ENCODE data around the gene STX10. TPM values are rescaled to one million over a fixed set of nuclear protein-coding genes. Genes with fewer than 3 reads are reported as not detected.
"Not testable (repeated sequence)": the region's sequence is repeated elsewhere in the genome, so short reads cannot be mapped to it uniquely, and the experiment has no call there.

The STX10 gene
- polyA plus RNA-seq, 4 donors = 55.8 to 71.7 (median 57.1) TPM

DNA sequence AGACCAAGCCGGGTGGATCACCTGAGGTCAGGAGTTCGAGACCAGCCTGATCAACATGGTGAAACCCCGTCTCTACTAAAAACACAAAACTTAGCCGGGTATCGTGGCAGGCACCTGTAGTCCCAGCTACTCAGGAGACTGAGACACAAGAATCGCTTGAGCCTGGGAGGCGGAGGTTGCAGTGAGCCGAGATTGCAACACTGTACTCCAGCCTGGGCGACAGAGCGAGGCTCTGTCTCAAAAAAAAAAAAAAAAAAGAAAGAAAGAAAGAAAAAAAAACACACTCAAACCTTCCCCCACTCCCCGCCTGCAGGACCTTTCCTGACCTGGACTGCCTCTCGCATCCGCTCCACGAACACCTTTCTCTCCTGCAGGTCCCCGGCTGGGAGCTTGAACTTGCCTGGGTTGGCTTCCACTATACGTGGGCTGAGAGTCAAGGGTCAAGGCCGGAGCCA, 975 bp downstream of the STX10 start:
- not testable (repeated sequence) for DNase-seq (ENCODE audit: low read depth in 4 of 4, low spot score in 3 of 4)

DNA sequence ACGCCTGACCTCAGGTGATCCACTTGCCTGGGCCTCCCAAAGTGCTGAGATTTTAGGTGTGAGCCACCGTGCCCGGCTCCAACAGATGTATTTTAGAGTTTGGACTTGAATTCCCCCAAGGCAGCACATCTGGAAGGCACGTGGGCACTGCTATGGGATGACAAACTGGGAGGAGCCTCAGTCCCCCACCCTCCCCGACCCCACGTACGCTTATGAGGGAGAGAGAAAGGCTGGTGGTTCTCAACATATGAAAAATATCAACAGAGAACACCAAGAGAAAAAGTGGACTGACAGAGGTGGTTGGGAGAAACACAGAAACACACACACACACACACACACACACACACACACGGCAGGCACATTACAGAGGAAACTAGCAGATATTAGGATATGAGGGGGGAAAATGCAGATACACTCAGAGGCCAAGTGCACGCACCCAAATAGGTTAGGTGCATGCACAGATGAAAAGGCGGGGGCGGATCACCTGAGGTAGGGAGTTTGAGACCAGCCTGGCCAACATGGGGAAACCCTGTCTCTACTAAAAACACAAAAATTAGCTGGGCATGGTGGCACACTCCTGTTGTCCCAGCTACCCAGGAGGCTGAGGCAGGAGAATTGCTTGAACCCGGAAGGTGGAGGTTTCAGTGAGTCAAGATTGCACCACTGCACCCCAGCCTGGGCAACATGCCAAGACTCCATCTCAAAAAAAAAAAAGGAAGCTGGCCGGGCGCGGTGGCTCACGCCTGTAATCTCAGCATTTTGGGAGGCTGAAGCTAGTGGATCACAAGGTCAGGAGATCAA, 3.2 kb downstream of the STX10 start:
- no peak for DNase-seq (ENCODE audit: low read depth in 4 of 4, low spot score in 3 of 4)

DNA sequence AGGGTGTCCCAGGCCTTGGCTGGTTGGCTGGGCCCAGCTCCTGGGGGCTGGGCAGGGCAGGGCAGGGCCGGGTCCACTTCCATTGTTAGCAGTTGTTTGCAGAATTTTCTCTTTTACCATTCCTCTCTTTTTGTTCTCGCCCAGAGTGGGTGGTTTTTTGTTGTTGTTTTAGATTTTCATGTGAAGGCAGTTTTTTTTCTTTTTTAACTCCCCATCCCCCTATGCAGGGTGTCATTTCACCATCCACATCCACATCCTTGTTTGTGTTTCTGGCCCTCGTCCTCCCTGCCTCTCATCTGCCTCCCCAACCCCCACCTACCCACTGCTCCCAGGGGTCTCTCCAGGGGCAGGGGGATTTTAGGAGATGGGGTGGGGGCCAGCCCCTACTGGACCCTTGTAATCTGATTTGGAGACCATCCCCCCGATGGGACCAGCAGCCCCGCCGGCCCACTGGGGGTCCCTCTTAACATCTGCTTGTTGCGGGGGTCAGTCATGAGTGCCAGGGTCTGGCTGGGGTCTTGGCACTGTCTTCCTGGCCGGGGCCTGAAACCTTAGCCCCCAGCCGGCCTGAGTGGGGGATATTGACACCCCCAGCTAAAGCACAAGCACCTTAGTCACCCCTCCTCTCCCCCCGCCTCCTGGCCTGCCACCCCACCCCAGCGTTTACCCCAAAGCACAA, 10.4 kb downstream of the STX10 start:
- no peak for DNase-seq (ENCODE audit: low read depth in 4 of 4, low spot score in 3 of 4)

DNA sequence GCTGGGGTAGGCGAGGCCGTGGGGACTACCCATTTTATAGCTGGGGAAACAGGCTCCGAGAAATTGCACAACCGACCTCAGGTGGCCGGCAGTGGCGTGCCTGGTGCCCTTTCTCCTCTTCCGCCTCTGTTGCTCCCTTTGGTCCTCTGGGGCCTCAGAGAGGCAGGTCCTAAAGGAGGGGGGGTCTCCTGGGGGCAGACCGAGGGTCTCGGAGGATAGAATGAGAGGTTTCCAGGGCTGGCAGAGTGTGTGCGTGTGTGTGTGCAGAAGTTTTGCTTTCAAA, 11.3 kb downstream of the STX10 start:
- DNase-seq (ENCODE audit: low read depth in 4 of 4, low spot score in 3 of 4) = no peak

DNA sequence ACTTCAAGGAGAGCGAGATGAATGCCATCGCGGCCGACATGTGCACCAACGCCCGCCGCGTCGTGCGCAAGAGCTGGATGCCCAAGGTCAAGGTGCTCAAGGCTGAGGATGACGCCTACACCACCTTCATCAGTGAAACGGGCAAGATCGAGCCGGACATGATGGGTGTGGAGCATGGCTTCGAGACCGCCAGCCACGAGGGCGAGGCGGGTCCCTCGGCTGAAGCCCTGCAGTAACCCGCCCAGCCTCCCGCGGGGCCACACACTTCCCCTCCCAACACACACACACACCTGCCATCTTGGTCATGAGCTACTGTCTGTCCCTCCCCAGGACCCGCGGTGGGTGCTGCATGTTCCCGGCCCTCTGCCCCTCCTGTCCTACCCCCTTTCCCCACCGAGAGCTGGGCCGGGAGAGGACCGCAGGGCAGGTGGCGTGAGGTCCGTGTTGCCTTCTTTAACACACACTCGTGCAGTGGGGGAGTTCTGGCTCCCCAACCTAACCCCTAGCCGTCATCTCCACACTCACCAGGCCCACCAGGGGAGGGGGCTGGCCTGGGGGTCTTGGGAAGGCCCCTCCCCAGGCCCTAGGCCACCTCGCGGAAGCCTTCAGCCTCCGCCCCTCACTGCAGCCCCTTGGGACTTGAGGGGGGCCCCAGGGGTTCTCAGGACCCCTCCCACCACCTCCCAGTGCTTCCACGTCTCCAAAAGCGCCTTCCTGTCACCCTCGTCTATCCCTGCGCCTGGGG, 11.8 kb downstream of the STX10 start:
- no peak for DNase-seq (ENCODE audit: low read depth in 4 of 4, low spot score in 3 of 4)

DNA sequence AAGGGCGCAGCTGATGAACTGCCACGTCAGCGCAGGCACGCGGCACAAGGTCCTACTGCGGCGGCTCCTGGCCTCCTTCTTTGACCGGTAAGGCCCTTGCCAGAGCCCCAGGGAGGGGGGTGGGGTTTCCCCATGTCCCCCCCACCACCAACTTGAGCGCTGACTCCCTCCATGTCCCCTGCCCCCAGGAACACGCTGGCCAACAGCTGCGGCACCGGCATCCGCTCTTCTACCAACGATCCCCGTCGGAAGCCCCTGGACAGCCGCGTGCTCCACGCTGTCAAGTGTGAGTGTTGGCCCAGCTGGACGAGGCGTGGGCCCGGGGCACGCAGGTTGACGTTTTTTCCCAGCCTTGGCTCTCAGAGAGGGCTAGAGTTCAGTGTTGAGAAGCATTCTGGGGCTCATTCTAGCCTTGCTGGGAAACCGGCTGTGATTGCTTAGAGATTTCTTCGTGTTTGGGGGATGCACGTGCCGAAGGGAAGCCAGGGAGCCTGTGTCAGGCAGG, 12.8 kb downstream of the STX10 start:
- no peak for DNase-seq (ENCODE audit: low read depth in 4 of 4, low spot score in 3 of 4)

DNA sequence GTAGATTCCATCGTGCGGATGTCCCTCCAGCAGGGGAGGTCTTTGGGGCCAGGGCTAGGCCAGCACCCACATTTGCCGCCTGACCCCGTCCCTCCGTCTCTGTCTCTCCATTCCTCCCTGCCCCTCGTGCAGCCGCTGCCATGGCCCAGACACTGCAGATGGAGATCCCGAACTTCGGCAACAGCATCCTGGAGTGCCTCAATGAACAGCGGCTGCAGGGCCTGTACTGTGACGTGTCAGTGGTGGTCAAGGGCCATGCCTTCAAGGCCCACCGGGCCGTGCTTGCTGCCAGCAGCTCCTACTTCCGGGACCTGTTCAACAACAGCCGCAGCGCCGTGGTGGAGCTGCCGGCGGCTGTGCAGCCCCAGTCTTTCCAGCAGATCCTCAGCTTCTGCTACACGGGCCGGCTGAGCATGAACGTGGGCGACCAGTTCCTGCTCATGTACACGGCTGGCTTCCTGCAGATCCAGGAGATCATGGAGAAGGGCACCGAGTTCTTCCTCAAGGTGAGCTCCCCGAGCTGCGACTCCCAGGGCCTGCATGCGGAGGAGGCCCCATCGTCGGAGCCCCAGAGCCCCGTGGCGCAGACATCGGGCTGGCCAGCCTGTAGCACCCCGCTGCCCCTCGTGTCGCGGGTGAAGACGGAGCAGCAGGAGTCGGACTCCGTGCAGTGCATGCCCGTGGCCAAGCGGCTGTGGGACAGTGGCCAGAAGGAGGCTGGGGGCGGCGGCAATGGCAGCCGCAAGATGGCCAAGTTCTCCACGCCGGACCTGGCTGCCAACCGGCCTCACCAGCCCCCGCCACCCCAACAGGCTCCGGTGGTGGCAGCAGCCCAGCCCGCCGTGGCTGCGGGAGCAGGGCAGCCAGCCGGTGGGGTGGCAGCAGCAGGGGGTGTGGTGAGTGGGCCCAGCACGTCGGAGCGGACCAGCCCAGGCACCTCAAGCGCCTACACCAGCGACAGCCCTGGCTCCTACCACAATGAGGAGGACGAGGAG, 14.8 kb downstream of the STX10 start:
- DNase-seq (ENCODE audit: low read depth in 4 of 4, low spot score in 3 of 4) = no peak

DNA sequence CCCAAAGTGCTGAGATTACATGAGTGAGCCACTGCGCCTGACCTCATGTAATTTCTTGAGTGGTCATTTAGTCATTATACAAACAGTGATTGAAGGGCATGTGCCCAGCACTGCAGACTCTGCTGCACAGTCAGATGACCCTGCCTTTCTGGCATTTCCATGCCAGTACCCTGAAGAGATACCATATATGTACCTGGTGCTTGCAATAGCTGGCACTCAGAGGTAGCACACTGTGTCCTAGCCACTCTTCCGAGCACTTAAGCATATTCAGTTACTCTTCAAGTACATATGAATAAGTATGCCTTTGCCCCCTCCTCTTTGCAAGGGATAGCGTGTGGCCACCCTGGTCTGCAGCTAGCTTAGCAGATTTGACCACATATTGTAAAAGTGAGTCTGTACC, 15.5 kb downstream of the STX10 start:
- DNase-seq (ENCODE audit: low read depth in 4 of 4, low spot score in 3 of 4) = no peak

DNA sequence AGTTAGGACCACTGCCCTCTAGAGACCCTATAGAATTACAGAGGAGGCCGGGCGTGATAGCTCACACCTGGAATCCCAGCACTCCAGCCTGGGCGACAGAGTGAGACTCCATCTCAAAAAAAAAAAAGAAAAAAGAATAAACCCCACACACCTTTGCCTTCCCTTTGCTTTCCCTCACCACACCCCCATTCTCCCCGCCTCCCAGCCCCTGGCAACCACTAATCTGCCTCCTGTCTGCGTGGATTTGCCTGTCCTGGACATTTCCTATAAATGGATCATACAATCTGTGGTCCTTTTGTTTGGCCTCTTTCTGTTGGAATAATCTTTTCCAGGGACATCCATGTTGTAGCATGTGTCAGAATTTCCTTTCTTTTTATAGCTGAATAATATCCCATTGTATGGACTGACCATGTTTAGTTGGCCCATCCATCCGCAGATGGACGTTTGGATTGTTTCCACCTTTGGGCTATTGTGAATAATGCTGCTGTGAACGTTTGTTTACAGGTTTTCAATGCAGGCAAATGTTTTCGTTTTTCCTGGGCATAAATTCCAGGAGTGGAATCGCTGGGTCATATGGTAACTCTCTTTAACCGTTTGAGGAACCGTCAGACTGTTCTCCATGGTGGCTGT, 16.8 kb downstream of the STX10 start:
- no peak for DNase-seq (ENCODE audit: low read depth in 4 of 4, low spot score in 3 of 4)

DNA sequence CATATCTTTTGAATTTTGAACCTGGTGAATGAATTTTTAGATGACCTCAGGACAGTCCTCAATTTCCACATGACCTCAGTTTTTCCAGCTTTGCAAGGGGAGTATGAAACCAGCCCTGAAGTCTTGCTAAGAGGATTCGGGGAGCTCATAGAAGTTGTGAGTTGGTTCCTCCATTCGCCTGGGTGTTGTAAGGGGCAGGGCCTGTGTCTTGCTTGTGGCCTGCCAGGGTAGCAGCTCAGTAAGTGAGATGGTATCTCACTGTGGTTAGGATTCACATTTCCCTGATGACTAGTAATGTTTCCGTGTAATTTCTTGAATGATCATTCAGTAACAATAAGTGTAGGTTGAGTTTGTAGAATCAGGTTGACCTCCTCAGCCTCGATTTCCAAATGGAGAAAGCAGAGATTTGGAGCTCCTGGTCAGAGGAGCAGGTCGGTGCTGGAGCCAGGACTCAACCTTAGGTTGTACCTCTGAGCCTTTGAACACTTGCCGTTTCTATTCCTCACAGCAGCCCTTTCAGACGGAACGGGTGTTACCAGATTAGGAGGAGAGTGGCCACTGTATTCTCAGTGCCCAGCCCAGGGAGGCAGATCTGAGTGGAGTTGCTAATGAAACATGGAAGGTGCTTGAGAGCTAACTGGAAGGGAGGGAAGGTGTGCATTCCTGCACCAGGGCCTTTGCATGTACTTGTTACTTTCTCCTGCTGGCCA, 17.5 kb downstream of the STX10 start:
- no peak for DNase-seq (ENCODE audit: low read depth in 4 of 4, low spot score in 3 of 4)

DNA sequence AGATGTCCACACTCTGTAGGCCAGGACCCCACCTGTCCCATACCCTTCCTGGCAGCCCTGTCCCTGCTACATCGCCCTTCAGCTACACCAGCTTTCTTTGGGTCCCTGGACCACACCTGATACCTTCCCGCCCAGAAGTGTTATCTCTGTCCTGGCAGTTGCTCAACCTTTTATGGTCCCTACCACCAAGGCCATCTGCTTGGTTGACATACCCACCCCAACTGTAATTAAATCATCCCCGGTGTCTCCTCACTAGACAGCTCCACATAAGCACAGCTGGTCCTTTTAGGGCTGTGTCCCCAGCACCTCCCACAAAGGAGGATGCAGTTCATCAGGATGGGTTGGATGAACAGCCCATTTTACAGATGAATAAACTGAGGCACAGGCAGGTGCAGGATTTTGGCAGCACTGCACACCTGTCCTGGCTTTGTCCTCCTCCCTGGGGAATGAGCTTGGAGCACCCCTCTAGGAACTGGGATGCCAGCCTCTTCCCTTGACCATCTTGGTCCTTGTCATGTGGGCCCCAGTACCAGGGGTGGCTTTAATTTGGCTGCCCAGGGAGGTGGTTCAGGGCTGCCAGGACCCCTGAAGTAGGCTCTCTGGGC, 19.2 kb downstream of the STX10 start:
- no peak for DNase-seq (ENCODE audit: low read depth in 4 of 4, low spot score in 3 of 4)

DNA sequence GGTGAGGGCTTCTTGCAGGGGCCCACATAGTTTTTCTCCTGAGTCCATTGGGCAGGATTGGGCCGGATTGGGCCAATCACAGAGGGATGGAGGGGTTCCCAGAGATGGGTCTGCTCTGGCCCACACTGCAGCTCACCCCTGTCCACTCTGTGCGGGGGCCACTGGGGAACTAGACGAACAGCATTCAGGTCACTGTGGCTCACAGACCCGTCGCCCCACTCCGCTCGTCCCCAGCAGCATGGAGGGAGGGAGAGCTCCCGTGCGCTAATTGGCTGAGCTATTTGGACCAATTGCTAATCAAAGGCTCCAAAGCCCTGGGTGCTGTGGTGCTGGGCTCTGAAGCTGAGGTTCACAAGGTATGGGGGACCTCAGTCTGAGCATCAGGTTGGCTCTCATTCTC, 20.8 kb downstream of the STX10 start:
- no peak for DNase-seq (ENCODE audit: low read depth in 4 of 4, low spot score in 3 of 4)

DNA sequence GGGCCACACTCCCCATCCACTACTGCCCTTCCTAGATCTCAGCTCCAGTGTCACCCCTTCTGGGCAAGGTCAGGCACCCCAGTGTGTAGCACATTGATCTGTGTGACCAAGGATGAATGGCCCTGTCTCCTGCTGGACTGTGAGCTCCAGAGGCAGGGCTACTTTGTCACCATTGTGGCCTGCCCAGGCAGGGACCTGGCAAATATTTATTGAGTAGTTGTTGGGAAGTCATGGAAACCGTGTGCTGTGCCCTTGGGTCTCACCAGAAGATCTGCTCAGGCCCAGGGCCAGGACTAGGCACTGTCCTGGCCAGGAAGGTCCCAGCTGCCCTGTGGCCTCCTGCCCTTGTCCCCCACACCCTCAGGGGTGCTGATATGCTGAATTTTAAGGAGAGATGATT, 21.6 kb downstream of the STX10 start:
- no peak for DNase-seq (ENCODE audit: low read depth in 4 of 4, low spot score in 3 of 4)

DNA sequence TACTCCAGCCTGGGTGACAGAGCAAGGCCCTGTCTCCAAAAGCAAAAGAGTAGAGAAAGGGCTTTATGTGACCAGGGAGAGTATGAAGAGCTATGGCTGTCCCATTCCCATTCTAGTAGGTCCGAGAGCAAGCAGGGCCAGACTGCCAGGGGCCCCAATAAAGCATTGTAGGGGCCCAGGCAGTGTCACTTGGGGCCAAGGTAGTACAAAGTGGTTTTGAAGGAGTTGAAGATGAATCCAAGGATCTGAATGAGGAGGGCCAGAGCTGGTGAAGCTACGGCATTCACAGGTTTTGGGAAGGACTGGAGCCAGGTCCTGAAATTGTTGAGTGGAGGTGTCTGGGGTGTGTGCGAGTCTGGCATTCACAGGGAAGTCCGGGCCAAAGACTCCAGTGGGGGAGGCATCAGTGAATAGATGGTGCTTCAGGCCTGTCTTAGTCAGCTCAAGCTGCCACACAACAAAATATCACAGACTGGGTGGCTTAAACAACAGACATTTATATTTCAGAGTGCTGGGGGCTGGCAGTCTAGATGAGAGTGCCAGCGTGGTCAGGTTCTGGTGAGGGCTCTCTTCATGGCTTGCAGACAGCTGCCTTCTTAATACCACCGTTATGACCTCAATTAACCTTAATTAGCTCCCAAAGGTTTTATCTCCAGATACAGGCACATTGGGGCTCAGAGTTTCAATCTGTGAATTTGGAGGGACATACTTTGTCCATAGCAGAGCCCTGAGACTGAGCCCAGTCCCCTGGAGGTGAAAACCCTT, 22.2 kb downstream of the STX10 start:
- DNase-seq (ENCODE audit: low read depth in 4 of 4, low spot score in 3 of 4) = no peak

DNA sequence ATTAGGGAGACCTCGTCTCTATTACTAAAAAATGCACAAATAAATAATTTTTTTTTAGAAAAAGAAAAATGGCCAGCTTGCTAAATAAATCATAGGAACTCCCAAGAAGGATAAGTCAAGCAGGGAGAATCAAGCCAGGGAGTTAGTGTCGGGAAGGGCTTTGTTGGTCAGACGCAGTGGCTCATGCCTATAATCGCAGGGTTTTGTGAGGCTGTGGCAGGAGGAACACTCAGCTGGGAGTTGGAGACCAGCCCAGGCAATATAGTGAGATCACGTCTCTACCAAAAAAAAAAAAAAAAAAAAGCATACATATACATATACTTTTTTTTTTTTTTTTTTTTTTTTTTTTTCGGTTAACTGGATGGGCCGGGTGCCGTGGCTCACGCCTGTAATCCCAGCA, 23.1 kb downstream of the STX10 start:
- no peak for DNase-seq (ENCODE audit: low read depth in 4 of 4, low spot score in 3 of 4)

DNA sequence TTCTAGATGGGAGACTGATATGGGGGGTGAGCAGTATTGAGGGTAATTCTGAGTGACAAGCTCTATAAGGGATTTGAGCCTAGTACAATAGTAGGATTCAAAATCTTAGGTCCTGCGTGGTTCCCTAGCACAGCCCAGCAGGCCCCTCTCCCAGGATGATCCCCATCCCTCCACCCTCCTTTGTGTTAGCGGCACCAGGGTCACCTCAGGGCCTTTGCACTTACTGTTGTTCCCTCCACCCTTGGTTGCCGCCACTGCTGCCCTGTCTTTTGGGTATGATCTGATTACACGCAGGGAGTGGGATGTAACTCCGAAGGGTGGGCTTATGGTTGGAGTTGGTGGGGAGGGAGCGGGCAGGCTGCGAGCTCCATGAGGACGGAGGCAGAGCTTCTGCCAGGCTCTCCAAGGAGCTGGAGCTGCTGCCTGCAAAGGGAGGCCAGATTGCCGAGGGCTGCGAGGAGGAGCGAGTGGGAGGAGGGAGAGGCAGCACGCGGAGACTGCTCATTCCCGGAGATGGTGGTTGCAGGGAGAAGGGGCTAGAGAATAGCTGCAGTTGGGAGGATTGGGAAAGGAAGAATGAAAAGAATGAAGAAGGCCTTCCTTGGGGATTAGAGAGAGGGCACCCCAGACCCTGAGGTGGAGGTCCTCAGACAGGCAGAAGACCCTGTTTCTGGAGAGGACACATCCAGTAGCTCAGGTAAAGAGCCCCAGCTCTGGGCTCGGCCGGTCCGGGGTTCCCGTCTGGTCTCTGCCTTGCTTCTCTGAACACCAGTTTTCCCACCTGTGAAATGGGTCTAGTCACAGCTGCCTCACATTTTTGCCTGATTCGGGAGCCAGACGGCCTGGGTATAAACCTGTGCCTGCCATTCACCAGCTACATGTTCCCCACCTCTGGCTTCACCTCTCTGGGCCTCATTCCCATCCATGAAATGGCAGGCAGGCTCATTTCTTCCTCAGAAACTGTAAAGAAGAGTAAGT, 26.9 kb downstream of the STX10 start:
- no peak for DNase-seq (ENCODE audit: low read depth in 4 of 4, low spot score in 3 of 4)

All from left renal pelvis (tissue), 4 donors.